Mucosa of descending colon (tissue), 3 donors: Measurements from ENCODE around the gene SRCAP. TPM values are rescaled to one million over a fixed set of nuclear protein-coding genes. Genes with fewer than 3 reads are reported as not detected.

Experiments
- ATAC-seq: fragments of 200-7000 bp; cut with Tn5 transposase; one replicate; pipeline ENCODE4 v1.9.1; 2020; ENCODE audit warnings: mild to moderate bottlenecking, moderate library complexity
- DNase-seq, 3 donors: peaks; one replicate each; pipeline ENCODE4 v3.0.0-alpha.2; 2020
- H3K36me3 ChIP-seq: fragments of 200-600 bp; one replicate; pipeline ENCODE4 v1.8.0; 2021; ENCODE audit warnings: low read depth, mild to moderate bottlenecking
- H3K4me1 ChIP-seq: fragments of 200-600 bp; one replicate; pipeline ENCODE4 v1.8.0; 2021; ENCODE audit warnings: low read depth, mild to moderate bottlenecking
- H3K4me3 ChIP-seq: fragments of 200-600 bp; one replicate; pipeline ENCODE4 v1.8.0; 2021; ENCODE audit warnings: mild to moderate bottlenecking
- H3K9me3 ChIP-seq: fragments of 200-600 bp; one replicate; pipeline ENCODE4 v1.8.0; 2021; ENCODE audit warnings: mild to moderate bottlenecking
- intact Hi-C, 2 donors: fragments of 100-400 bp; cut with DNase I in 1 of 2; cut with micrococcal nuclease in 1 of 2; formaldehyde crosslinking; loops; one replicate each; pipeline versions ENCODE4 v1.11.0 to v1.11.1; 2022; cut with DNase I, micrococcal nuclease
- total RNA-seq, 3 donors: library from RNA; stranded (reverse); fragmentation: NEBNext Ultra II Directional in 2 of 3; extraction: Animal tissue kit (Norgen Biotek cat#: 25700) in 2 of 3; gene quantifications; one replicate each; pipeline versions ENCODE4 v1.2.1 to v1.2.4, GENCODE V29; 2021 to 2023
- TF ChIP-seq, protein P1 (sequence below): fragments of 200-600 bp; IDR thresholded peaks from one replicate; pipeline ENCODE4 v1.8.0; 2022; ENCODE audit warnings: antibody characterized with exemption, mild to moderate bottlenecking
- donor health status: DM: no; HTN: no; CAD: no; lungs with moderate emphysema.
- donor health status: DM: no; HTN: no; CAD: no.
- donor health status: DM: no; HTN: yes; CAD: no.

SRCAP gene
- total RNA-seq, 3 donors from 2014 or later: 64.8 to 88.9 (median 65.4) TPM

DNA sequence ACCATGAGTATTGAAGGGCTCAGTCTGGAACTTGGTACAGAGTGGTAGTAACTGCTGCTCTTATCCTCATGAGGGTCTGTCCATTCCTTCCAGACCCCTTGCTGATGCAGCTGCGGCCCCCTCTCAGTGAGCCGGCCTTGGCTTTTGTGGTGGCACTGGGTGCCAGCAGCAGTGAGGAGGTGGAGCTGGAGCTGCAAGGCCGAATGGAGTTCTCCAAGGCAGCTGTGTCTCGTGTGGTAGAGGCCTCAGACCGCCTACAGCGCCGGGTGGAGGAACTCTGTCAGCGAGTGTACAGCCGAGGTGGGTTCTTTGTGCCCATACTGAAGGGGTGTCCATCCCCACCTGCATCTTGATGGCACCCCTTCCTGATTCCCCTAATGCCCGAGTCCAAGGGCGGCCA is 65.1 kb downstream of the SRCAP start:
- Histone ChIP-seq H3K4me3 (no peak overlapping the region), H3K36me3 (peaks cover 25% of the 10 kb centered on the region), H3K9me3 (no peaks in the 10 kb centered on the region), H3K4me1 (peaks cover 20% of the 10 kb centered on the region)
- TF ChIP-seq, protein P1, sequence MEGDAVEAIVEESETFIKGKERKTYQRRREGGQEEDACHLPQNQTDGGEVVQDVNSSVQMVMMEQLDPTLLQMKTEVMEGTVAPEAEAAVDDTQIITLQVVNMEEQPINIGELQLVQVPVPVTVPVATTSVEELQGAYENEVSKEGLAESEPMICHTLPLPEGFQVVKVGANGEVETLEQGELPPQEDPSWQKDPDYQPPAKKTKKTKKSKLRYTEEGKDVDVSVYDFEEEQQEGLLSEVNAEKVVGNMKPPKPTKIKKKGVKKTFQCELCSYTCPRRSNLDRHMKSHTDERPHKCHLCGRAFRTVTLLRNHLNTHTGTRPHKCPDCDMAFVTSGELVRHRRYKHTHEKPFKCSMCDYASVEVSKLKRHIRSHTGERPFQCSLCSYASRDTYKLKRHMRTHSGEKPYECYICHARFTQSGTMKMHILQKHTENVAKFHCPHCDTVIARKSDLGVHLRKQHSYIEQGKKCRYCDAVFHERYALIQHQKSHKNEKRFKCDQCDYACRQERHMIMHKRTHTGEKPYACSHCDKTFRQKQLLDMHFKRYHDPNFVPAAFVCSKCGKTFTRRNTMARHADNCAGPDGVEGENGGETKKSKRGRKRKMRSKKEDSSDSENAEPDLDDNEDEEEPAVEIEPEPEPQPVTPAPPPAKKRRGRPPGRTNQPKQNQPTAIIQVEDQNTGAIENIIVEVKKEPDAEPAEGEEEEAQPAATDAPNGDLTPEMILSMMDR: no peak
- DNase-seq: peak in 2 of 3 donors; percentile 23 to 33
- intact Hi-C loops: no loop called here
- ATAC-seq: no peak

DNA sequence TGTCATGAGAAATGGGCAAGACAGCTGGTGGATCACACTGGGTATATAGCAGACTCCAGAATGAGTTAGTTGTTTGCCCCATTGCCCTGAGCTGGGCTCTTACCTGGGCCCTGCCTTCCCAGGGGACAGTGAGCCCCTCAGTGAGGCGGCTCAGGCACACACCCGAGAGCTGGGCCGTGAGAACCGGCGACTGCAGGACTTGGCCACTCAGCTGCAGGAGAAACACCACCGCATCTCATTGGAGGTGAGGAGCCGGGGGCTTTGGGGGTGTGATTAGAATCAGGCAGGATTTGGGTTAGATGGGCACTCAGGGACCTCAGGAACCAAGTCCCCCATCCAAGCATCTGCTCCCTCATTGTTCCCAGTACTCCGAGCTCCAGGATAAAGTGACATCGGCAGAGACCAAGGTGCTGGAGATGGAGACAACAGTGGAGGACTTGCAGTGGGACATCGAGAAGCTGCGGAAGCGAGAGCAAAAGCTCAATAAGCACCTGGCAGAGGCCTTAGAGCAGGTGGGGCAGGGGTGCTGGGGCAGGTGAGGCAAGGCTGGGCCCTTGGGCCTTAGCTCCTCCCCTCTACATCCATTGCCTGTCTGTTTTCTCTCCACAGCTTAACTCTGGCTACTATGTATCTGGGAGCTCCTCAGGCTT is 66.0 kb downstream of the SRCAP start:
- TF ChIP-seq, protein P1: no peak
- ATAC-seq (no peak), DNase-seq (peak in 1 of 3 donors; percentile 16)
- H3K36me3 ChIP-seq: peaks cover 29% of the 10 kb centered on the region
- peaks cover 20% of the 10 kb centered on the region for H3K4me1 ChIP-seq
- H3K4me3 ChIP-seq: no peak overlapping the region
- H3K9me3 ChIP-seq: no peaks in the 10 kb centered on the region
- intact Hi-C loops: no loop called here

DNA sequence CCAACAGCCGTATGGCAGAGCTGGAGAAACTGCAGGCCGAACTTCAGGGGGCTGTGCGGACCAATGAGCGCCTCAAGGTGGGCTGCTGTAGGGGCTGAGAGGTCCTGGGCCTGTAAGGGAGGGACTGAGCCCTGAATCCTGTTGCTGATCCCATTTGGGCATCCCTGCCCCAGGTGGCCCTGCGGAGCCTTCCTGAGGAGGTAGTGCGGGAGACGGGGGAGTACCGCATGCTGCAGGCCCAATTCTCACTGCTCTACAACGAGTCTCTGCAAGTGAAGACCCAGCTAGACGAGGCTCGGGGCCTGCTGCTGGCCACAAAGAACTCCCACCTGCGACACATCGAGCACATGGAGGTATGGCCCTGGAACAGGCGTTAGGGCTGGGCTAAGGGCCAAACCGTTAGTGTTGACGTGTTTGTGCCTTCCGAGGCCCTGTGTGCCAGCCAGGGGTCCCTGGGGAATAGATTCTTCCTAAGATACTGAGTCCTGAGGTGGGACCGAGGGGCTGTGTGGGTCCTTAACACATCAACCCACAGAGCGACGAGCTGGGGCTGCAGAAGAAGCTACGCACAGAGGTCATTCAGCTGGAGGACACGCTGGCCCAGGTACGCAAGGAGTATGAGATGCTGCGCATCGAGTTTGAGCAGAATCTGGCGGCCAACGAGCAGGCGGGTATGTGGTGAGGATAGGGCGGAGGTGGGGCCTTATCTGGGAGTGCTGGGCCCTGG is 67.4 kb downstream of the SRCAP start:
- intact Hi-C loops: no loop called here
- TF ChIP-seq, protein P1: no peak
- Histone ChIP-seq H3K4me1 (peaks cover 10% of the 10 kb centered on the region), H3K36me3 (peaks cover 29% of the 10 kb centered on the region), H3K9me3 (no peaks in the 10 kb centered on the region), H3K4me3 (no peak overlapping the region)
- DNase-seq (peak in 1 of 3 donors; percentile 24), ATAC-seq (no peak)

DNA sequence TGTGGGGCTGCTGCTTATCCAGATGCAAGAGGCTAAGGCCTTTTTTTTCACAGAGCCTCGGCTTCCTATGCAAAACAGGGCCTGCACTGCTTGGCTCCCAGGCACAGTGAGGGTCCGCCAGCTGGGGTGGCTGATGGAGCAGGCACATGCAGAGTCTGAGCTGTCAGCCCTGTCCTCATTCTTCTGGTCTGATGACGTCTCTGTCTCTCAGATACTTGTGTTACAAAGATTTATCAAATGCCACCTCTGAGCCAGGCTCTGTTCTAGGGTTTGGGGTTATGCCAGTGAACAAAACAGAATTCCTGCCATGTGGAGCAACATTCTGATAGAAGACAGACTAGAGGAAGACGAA is 67.9 kb downstream of the SRCAP start:
- no peaks in the 10 kb centered on the region for H3K9me3 ChIP-seq
- ATAC-seq (no peak), DNase-seq (no peak)
- H3K4me1 ChIP-seq: peaks cover 10% of the 10 kb centered on the region
- peaks cover 33% of the 10 kb centered on the region for H3K36me3 ChIP-seq
- no peak overlapping the region for H3K4me3 ChIP-seq
- intact Hi-C loops: no loop called here
- TF ChIP-seq, protein P1: no peak

DNA sequence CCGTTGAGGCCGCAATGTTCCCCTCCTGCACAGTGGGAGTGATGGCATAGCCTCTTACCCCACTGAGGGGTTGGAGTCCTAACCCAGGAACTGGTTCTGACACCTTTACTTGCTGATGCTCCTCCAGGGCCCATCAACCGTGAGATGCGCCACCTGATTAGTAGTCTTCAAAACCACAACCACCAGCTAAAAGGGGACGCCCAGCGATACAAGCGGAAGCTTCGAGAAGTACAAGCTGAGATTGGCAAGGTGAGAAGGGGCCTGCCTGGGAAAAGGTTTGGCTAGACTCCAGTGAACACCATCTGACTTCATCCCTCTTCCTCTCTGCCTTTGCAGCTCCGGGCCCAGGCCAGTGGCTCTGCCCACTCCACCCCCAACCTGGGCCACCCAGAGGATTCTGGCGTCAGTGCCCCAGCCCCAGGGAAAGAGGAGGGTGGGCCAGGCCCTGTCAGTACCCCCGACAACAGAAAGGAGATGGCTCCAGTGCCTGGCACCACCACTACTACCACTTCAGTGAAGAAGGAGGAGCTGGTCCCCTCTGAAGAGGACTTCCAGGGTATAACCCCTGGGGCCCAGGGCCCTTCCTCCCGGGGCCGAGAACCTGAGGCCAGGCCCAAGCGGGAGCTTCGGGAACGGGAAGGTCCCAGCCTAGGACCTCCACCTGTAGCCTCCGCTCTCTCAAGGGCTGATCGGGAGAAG is 68.9 kb downstream of the SRCAP start:
- TF ChIP-seq, protein P1: no peak
- ATAC-seq: peak; percentile 31
- Histone ChIP-seq H3K9me3 (no peaks in the 10 kb centered on the region), H3K4me1 (peaks cover 5% of the 10 kb centered on the region), H3K36me3 (peaks cover 30% of the 10 kb centered on the region), H3K4me3 (no peak overlapping the region)
- intact Hi-C loops: no loop called here
- peak in 1 of 3 donors; percentile 20 for DNase-seq
